HG03175 (cell line): ENCODE data around the gene FBXW5.

ENCODE experiments used
- ATAC-seq: cut with Tn5 transposase; IDR thresholded peaks from one replicate; pipeline ENCODE4 v1.9.1; 2021; ENCODE audit warnings: mild to moderate bottlenecking, moderate library complexity; ENCODE audit not compliant: unreplicated experiment

Gene FBXW5, protein sequence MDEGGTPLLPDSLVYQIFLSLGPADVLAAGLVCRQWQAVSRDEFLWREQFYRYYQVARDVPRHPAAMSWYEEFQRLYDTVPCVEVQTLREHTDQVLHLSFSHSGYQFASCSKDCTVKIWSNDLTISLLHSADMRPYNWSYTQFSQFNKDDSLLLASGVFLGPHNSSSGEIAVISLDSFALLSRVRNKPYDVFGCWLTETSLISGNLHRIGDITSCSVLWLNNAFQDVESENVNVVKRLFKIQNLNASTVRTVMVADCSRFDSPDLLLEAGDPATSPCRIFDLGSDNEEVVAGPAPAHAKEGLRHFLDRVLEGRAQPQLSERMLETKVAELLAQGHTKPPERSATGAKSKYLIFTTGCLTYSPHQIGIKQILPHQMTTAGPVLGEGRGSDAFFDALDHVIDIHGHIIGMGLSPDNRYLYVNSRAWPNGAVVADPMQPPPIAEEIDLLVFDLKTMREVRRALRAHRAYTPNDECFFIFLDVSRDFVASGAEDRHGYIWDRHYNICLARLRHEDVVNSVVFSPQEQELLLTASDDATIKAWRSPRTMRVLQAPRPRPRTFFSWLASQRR

GRCh38 chr9:136944519-136945332, at the start of gene FBXW5, which contains the start of gene C8G:
TSS of gene FBXW5 (minus strand) at chr9:136944738. CDS start at chr9:136944083, 655 bp downstream.
TSS of gene C8G (plus strand) at chr9:136945243. CDS start at chr9:136945321, 78 bp downstream.
- peak; percentile 86 for ATAC-seq

- ATAC-seq, result no peak
These were observed 48.4 kb upstream of the FBXW5 start for GRCh38 chr9:136992819-136993369.

DNA sequence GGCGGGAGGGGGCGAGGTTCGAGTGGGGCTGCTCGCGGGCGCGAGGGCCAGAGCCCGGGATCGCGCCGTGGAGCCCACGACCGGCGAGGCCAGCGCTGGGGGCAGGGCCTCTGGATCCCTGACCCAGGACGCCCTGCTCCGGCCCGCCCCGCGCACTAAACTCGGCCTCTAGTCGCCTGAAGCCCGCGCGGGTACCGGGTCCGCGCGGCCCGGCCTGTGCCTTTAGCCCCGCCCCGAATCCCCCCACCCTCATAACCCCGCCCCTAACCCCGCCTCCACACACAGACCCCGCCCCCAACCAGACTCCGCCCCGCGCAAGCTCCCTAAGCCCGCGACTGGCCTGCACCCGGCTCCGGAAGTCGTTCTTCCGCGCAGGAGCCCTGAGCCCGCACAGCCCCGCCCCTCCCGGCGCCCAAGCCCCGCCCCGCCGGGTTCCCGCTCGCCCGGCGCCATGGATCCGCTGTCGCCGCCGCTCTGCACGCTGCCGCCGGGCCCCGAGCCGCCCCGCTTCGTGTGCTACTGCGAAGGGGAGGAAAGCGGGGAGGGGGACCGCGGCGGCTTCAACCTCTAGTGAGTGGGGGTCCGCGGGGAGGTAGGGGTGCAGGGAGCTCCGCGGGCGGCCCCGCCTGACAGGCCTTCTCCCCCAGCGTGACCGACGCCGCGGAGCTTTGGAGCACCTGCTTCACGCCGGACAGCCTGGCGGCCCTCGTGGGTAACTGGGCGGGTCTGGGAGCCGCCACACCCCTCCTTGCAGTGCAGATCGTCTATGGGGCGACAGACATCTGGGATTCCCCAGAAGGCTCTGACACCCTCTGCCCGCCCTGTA, 47.7 kb upstream of the FBXW5 start, which contains the start of gene PAXX:
Gene PAXX, plus strand, starts transcription at position 430 of the 826 bp plus-strand sequence. Its CDS starts 22 bp downstream, at position 452.
- peak; percentile 83 for ATAC-seq

- no peak for ATAC-seq
These were observed 45.8 kb upstream of the FBXW5 start for GRCh38 chr9:136990242-136990911.

GRCh38 chr9:136988872-136989271, 44.3 kb upstream of the FBXW5 start:
- no peak for ATAC-seq

- no peak for ATAC-seq
These were observed 41.3 kb upstream of the FBXW5 start for GRCh38 chr9:136985853-136986252.

DNA sequence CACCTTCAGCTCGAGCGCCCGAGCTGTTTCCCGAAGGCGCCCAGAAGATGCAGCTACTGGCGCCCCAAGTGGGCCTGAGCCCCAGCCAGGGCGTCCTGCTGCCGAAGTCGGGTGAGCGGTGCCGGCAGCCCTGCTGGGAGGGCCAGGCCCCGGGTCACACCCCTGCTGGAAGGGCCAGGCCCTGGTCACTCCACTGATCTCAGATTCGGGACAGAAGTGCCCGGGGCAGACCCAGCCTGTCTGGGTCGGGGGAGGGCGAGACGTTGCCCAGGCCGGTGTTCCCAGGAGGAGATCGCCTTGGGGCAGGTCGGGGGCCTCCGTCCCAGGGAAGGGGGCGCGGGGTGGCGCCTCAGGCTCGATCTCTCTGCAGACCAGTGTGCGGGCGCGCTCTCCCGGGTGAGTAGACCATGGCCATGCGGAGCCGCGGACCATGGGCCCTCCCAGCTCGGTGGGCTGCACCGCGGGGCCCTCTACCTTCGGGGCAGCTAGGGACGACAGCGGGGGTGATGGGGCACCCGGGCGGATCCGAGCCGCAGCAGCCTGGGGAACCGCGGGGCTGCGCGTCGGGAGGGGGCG, 40.6 kb upstream of the FBXW5 start:
- no peak for ATAC-seq

GRCh38 chr9:136984464-136985026, 40.0 kb upstream of the FBXW5 start:
- ATAC-seq, result no peak

DNA sequence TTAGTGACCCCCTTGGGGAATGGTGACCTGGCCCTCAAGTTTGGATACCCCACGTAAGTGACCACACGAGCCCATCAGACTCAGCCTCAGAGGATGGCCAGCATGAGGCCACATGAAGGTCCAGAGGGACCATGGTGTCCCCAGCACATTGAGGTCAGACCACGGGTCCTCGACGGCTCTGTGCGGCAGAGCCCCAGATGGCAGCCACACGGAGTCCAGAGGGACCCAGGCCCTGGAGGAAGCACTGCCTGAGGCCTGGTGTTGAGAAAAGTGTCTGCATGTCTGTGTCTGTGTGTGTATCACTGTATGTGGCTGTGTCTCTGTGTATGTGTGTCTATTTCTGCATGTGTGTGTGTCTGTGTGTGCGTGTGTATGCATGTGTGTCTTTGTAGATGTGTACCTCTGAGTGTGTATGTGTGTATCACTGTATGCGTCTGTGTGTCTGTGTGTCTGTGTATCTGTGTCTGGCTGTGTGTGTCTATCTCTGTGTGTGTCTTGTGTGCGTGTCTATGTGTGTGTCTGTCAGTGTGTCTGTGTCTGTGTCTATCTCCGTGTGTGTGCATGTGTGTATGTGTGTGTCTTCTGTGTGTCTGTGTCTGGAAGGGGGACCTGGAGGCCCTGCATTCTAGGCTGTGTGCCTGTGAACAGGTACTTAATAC, 39.2 kb upstream of the FBXW5 start:
- no peak for ATAC-seq

- no peak for ATAC-seq
These were observed 38.6 kb upstream of the FBXW5 start for GRCh38 chr9:136983167-136983566.

GRCh38 chr9:136982232-136983051, 37.9 kb upstream of the FBXW5 start, which contains the start of gene LCNL1:
TSS of gene LCNL1 (plus strand) at chr9:136982993. CDS start at chr9:136983587, 594 bp downstream.
- ATAC-seq, result no peak

- no peak for ATAC-seq
These were observed 37.2 kb upstream of the FBXW5 start for GRCh38 chr9:136981588-136982231.

DNA sequence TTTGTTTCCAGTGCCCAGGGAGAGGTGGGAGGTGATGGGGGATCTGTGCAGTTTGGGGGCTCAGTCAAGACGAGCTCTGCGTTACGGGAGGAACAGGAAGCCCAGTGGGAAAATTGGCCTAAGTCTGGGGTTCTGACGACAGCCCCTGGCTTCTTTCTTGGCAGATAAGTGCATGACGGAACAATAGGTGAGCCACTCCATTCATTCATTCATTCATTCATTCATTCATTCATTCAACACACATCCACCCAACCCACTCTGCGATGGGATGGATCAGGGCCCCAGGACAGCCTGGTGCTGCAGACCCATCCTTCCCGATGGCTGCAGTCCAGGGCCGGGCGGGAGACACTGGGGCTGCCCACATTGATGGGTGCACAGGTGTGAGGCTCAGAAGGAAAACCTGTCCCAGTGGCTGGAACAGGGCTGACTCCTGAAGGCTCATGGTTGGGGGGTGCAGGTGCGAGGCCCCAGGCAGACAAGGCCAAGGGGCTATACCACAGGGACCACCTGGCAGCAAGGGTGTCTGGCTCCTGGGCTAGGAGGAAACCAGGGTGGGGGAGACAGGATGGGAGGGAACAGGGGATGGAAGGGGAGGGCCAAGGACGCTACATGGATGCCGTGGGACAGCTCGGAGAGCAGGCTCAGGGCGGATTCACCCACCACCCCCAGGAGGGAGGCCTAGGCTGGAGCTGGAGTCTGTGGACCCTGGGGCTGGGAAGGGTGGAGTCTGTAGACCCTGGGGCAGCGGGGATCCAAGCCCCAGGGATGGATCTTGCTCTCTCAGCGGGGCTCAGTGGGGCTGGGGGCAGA, 36.3 kb upstream of the FBXW5 start:
- ATAC-seq, result no peak

GRCh38 chr9:136979769-136980587, 35.4 kb upstream of the FBXW5 start:
- ATAC-seq, result no peak

GRCh38 chr9:136978865-136979544, 34.5 kb upstream of the FBXW5 start:
- ATAC-seq, result no peak
